Measurements from ENCODE around the gene NUDCD3.

Gene NUDCD3

GRCh38 chr7:44403775-44404174, 86.7 kb downstream of the NUDCD3 start:
- Histone ChIP-seq H4K12ac (ENCODE audit: low read depth, low read length) (no peak overlapping the region), H2AFZ (ENCODE audit: insufficient read depth, low read length, poor library complexity) (no peak overlapping the region), H3K4me3 (ENCODE audit: low read depth, low read length) (no peak overlapping the region), H3K36me3 (ENCODE audit: control insufficient read depth in 1 of 2, insufficient read depth in 2 of 2, low read length in 2 of 2) (peaks cover 18 to 20% of the 10 kb centered on the region in 2 experiments), H3K27ac (ENCODE audit: low read depth, low read length) (no peak overlapping the region), H3K9ac (ENCODE audit: low read length) (no peak overlapping the region), H3K18ac (ENCODE audit: low read length) (no peak overlapping the region), H2BK120ac (ENCODE audit: insufficient read depth, low read length, poor library complexity) (no peak overlapping the region), H4K91ac (ENCODE audit: low read depth, low read length) (no peak overlapping the region), H3K79me2 (ENCODE audit: control insufficient read depth, insufficient read depth, low read length, poor library complexity) (no peaks in the 10 kb centered on the region), H2BK5ac (ENCODE audit: low read depth, low read length, poor library complexity) (no peak overlapping the region), H2BK12ac (ENCODE audit: low read length) (no peak overlapping the region), H2AK5ac (ENCODE audit: low read length) (no peak overlapping the region), H3K4me1 (ENCODE audit: control insufficient read depth in 1 of 2, insufficient read depth in 2 of 2, low read length in 2 of 2) (peaks cover 0 to 3% of the 10 kb centered on the region in 2 experiments), H3K4me2 (ENCODE audit: low read length) (no peak overlapping the region), H3K4ac (ENCODE audit: low read depth, low read length) (no peak overlapping the region), H4K8ac (ENCODE audit: low read depth, low read length) (no peak overlapping the region), H3K14ac (ENCODE audit: low read length) (no peak overlapping the region), H3K27me3 (ENCODE audit: insufficient read depth, low read length) (no peaks in the 10 kb centered on the region), H3K9me3 (ENCODE audit: insufficient read depth, low read depth, low read length) (no peaks in the 10 kb centered on the region), H3K79me1 (ENCODE audit: low read length) (no peaks in the 10 kb centered on the region), H3K23ac (ENCODE audit: low read length) (no peak overlapping the region)
- WGBS (ENCODE audit: extremely low coverage, insufficient coverage, insufficient read length), result no CpG with 5 or more reads among the region's 2 CpGs
- no peak for DNase-seq

GRCh38 chr7:44403176-44403759, 87.2 kb downstream of the NUDCD3 start:
- WGBS (ENCODE audit: extremely low coverage, insufficient coverage, insufficient read length), result no CpG with 5 or more reads among the region's 4 CpGs
- H2AK5ac ChIP-seq (ENCODE audit: low read length), result no peak overlapping the region
- no peak overlapping the region for H2BK5ac ChIP-seq (ENCODE audit: low read depth, low read length, poor library complexity)
- H3K18ac ChIP-seq (ENCODE audit: low read length), result no peak overlapping the region
- H4K12ac ChIP-seq (ENCODE audit: low read depth, low read length), result no peak overlapping the region
- H3K9ac ChIP-seq (ENCODE audit: low read length), result no peak overlapping the region
- no peak overlapping the region for H4K91ac ChIP-seq (ENCODE audit: low read depth, low read length)
- peaks cover 0 to 3% of the 10 kb centered on the region in 2 experiments for H3K4me1 ChIP-seq (ENCODE audit: control insufficient read depth in 1 of 2, insufficient read depth in 2 of 2, low read length in 2 of 2)
- no peaks in the 10 kb centered on the region for H3K79me2 ChIP-seq (ENCODE audit: control insufficient read depth, insufficient read depth, low read length, poor library complexity)
- no peak overlapping the region for H3K4me2 ChIP-seq (ENCODE audit: low read length)
- no peak overlapping the region for H2BK12ac ChIP-seq (ENCODE audit: low read length)
- H3K27me3 ChIP-seq (ENCODE audit: insufficient read depth, low read length), result no peaks in the 10 kb centered on the region
- no peak overlapping the region for H2BK120ac ChIP-seq (ENCODE audit: insufficient read depth, low read length, poor library complexity)
- H3K79me1 ChIP-seq (ENCODE audit: low read length), result no peaks in the 10 kb centered on the region
- no peak overlapping the region for H3K4me3 ChIP-seq (ENCODE audit: low read depth, low read length)
- no peaks in the 10 kb centered on the region for H3K9me3 ChIP-seq (ENCODE audit: insufficient read depth, low read depth, low read length)
- no peak overlapping the region for H3K23ac ChIP-seq (ENCODE audit: low read length)
- H4K8ac ChIP-seq (ENCODE audit: low read depth, low read length), result no peak overlapping the region
- H3K27ac ChIP-seq (ENCODE audit: low read depth, low read length), result no peak overlapping the region
- H2AFZ ChIP-seq (ENCODE audit: insufficient read depth, low read length, poor library complexity), result no peak overlapping the region
- H3K4ac ChIP-seq (ENCODE audit: low read depth, low read length), result no peak overlapping the region
- no peak for DNase-seq
- peaks cover 22 to 23% of the 10 kb centered on the region in 2 experiments for H3K36me3 ChIP-seq (ENCODE audit: control insufficient read depth in 1 of 2, insufficient read depth in 2 of 2, low read length in 2 of 2)
- no peak overlapping the region for H3K14ac ChIP-seq (ENCODE audit: low read length)

GRCh38 chr7:44402401-44403060, 87.9 kb downstream of the NUDCD3 start:
- no peak overlapping the region for H2AK5ac ChIP-seq (ENCODE audit: low read length)
- WGBS (ENCODE audit: extremely low coverage, insufficient coverage, insufficient read length), result no CpG with 5 or more reads among the region's 14 CpGs
- no peak overlapping the region for H3K9ac ChIP-seq (ENCODE audit: low read length)
- H3K79me2 ChIP-seq (ENCODE audit: control insufficient read depth, insufficient read depth, low read length, poor library complexity), result no peaks in the 10 kb centered on the region
- H3K4me3 ChIP-seq (ENCODE audit: low read depth, low read length), result no peak overlapping the region
- H3K4me1 ChIP-seq (ENCODE audit: control insufficient read depth in 1 of 2, insufficient read depth in 2 of 2, low read length in 2 of 2), result peaks cover 0 to 3% of the 10 kb centered on the region in 2 experiments
- H2BK12ac ChIP-seq (ENCODE audit: low read length), result no peak overlapping the region
- no peak overlapping the region for H4K91ac ChIP-seq (ENCODE audit: low read depth, low read length)
- H3K18ac ChIP-seq (ENCODE audit: low read length), result no peak overlapping the region
- no peak overlapping the region for H3K4me2 ChIP-seq (ENCODE audit: low read length)
- peaks cover 23 to 24% of the 10 kb centered on the region in 2 experiments for H3K36me3 ChIP-seq (ENCODE audit: control insufficient read depth in 1 of 2, insufficient read depth in 2 of 2, low read length in 2 of 2)
- DNase-seq, result peak; percentile 79 to 80
- H3K27me3 ChIP-seq (ENCODE audit: insufficient read depth, low read length), result no peaks in the 10 kb centered on the region
- no peak overlapping the region for H2AFZ ChIP-seq (ENCODE audit: insufficient read depth, low read length, poor library complexity)
- H3K14ac ChIP-seq (ENCODE audit: low read length), result no peak overlapping the region
- no peak overlapping the region for H2BK5ac ChIP-seq (ENCODE audit: low read depth, low read length, poor library complexity)
- H3K4ac ChIP-seq (ENCODE audit: low read depth, low read length), result no peak overlapping the region
- no peaks in the 10 kb centered on the region for H3K79me1 ChIP-seq (ENCODE audit: low read length)
- no peak overlapping the region for H3K27ac ChIP-seq (ENCODE audit: low read depth, low read length)
- no peak overlapping the region for H4K12ac ChIP-seq (ENCODE audit: low read depth, low read length)
- no peak overlapping the region for H3K23ac ChIP-seq (ENCODE audit: low read length)
- H3K9me3 ChIP-seq (ENCODE audit: insufficient read depth, low read depth, low read length), result no peaks in the 10 kb centered on the region
- no peak overlapping the region for H4K8ac ChIP-seq (ENCODE audit: low read depth, low read length)
- no peak overlapping the region for H2BK120ac ChIP-seq (ENCODE audit: insufficient read depth, low read length, poor library complexity)

GRCh38 chr7:44401692-44402091, 88.8 kb downstream of the NUDCD3 start:
- WGBS (ENCODE audit: extremely low coverage, insufficient coverage, insufficient read length), result no CpG with 5 or more reads among the region's 4 CpGs
- no peak overlapping the region for H3K27ac ChIP-seq (ENCODE audit: low read depth, low read length)

More at GRCh38 chr7:44401692-44402091, 88.8 kb downstream of the NUDCD3 start:
- Histone ChIP-seq H3K9ac (ENCODE audit: low read length) (no peak overlapping the region), H2BK120ac (ENCODE audit: insufficient read depth, low read length, poor library complexity) (no peak overlapping the region), H3K79me2 (ENCODE audit: control insufficient read depth, insufficient read depth, low read length, poor library complexity) (no peaks in the 10 kb centered on the region), H3K4me3 (ENCODE audit: low read depth, low read length) (no peak overlapping the region), H3K4me2 (ENCODE audit: low read length) (no peak overlapping the region), H3K4ac (ENCODE audit: low read depth, low read length) (no peak overlapping the region), H3K36me3 (ENCODE audit: control insufficient read depth in 1 of 2, insufficient read depth in 2 of 2, low read length in 2 of 2) (peaks cover 23 to 27% of the 10 kb centered on the region in 2 experiments), H2BK12ac (ENCODE audit: low read length) (no peak overlapping the region), H3K79me1 (ENCODE audit: low read length) (no peaks in the 10 kb centered on the region), H3K9me3 (ENCODE audit: insufficient read depth, low read depth, low read length) (no peaks in the 10 kb centered on the region), H2BK5ac (ENCODE audit: low read depth, low read length, poor library complexity) (no peak overlapping the region), H3K27me3 (ENCODE audit: insufficient read depth, low read length) (no peaks in the 10 kb centered on the region), H3K4me1 (ENCODE audit: control insufficient read depth in 1 of 2, insufficient read depth in 2 of 2, low read length in 2 of 2) (peaks cover 5% of the 10 kb centered on the region in 2 experiments), H4K91ac (ENCODE audit: low read depth, low read length) (no peak overlapping the region), H3K14ac (ENCODE audit: low read length) (no peak overlapping the region), H3K18ac (ENCODE audit: low read length) (no peak overlapping the region), H2AK5ac (ENCODE audit: low read length) (no peak overlapping the region), H4K12ac (ENCODE audit: low read depth, low read length) (no peak overlapping the region), H4K8ac (ENCODE audit: low read depth, low read length) (no peak overlapping the region), H3K23ac (ENCODE audit: low read length) (no peak overlapping the region), H2AFZ (ENCODE audit: insufficient read depth, low read length, poor library complexity) (no peak overlapping the region)
- DNase-seq, result no peak
